ENCODE data around the gene OPRL1.
"Not testable (repeated sequence)": the region's sequence is repeated elsewhere in the genome, so short reads cannot be mapped to it uniquely, and the experiment has no call there.

Gene OPRL1

DNA sequence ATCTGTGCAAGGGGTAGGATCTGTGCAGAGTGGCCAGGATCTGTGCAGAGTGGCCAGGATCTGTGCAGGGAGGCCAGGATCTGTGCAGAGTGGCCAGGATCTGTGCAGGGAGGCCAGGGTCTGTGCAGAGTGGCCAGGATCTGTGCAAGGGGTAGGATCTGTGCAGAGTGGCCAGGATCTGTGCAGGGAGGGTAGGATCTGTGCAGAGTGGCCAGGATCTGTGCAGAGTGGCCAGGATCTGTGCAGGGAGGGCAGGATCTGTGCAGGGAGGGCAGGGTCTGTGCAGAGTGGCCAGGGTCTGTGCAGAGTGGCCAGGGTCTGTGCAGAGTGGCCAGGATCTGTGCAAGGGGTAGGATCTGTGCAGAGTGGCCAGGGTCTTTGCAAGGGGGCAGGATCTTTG is 8.7 kb downstream of the OPRL1 start:
- not testable (repeated sequence) for DNase-seq

DNA sequence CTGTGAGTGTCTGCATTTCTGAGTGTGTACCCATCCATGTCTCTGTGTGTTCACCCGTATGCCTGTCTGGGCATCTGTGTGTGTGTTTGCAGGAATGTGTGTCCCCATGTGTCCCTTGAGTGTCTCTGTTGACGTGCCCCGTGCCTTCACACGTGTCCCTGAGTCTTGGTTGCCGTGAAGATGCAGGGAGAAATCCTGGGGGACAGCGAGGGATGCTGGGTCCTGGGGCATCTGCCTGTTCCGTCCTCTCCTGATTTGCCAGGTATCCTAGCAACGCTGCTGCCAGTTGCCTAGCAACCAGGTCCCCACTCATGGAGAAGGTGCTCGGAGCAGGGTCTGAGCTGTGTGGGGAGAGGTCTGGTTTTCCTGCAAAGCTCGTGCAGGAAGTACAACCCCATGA is 10.3 kb downstream of the OPRL1 start:
- DNase-seq, result peak; percentile 19

DNA sequence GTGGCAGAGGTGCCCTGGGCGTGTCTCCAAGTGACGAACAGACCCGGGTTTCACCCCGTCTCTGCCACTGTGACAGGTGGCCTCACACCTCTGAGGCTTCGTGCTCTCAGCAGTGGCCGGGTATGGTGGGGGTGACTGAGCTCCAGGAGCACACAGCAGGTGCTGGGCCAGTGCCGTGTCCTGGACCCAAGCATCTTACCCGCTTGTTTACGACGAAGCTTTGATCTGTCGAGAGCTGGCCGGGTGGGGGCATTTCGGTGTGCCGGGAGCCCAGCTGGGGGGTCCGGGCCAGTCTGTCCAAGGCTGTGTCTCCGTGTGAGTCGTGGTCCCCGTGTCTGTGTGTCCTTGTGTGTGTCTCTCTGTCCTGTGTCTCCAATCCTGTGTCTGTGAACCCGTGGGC is 11.5 kb downstream of the OPRL1 start:
- DNase-seq, result no peak

DNA sequence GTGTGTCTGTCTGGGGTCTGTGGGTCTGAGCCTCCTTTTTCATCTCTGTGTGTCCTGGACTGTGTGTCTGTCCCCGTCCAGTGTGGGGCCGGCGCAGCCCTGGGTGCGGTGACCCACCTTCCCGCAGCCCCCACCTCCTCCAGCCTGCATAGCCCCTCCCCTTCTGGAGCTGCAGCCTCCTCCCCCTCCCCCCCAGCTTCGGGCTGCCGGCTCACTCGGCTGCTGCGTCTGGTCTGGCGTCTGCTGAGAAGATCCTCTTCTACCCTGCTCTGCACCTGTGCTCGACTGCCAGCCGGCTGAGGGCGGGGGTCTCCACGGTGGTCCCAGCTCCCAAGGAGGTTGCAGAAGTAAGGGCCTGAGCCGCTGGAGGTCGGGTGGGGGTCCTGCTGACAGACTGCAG is 11.9 kb downstream of the OPRL1 start:
- no peak for DNase-seq

DNA sequence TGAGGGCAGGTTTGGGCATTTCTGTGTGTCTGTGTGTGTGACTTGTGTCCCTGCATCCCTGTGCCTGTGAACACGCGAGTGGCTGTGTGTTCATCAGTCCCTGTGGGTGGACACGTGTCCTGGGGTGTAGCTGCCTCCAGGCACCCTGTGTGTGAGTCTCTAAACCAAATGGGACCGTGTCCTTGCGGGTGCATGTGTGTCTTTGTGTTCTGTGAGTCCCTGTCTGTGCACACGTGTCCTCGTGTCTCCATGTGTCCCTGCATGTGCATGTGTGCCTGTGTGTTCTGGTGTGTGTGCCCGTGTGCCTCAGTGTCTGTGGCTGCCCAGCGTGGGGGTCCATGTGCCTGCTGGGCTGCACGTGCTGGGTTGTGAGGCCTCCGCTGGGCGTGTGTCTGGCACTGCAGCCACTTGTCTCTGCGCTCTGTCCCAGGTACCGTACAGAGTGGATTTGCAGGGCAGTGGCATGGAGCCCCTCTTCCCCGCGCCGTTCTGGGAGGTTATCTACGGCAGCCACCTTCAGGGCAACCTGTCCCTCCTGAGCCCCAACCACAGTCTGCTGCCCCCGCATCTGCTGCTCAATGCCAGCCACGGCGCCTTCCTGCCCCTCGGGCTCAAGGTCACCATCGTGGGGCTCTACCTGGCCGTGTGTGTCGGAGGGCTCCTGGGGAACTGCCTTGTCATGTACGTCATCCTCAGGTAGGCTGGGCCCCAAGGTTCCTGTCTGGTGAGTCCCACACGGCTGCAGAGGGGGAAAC is 12.6 kb downstream of the OPRL1 start:
- DNase-seq, result no peak

DNA sequence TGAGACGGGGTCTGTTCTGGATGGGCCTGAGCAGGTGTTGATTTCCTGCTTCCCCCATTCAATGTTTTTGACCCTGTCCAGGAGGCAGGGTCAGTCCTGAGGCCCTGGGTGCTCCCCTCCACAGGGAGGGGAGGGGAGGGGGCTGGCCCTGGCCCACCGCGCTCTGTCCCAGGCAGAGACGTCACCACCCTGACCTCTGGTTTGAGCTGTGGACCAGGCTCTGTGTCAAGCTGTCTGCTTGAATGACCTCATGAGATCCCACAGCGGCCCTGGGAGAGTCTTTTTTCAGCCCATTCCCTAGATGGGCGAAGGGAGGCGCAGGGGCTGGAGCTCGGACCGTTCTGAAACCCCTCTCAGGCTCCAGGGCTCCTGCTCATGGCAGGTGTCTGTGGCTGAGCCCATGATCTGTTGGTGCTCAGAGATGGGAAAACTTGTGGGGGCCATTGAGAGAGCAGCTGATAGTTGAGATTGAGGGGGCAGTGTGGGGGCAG is 13.2 kb downstream of the OPRL1 start:
- no peak for DNase-seq

DNA sequence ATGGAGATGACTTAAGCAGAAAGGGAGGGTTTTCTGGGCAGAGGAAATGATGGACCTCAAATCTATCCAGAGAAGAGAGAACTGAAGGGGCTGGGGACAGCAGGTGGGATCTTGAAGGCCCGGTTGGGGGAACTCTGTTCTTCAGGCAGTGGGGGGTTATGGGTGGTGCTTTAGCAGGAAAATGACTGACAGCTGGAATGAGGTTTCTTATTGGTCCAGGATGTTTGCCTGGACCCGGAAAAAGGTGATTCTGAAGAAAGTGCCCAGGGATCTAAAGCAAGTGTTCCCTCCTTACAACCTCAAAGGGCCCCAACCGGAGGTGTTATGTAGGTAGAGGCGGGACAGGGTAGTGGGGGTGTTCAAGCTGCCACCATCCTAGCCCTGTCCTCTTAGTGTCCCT is 15.6 kb downstream of the OPRL1 start:
- no peak for DNase-seq

DNA sequence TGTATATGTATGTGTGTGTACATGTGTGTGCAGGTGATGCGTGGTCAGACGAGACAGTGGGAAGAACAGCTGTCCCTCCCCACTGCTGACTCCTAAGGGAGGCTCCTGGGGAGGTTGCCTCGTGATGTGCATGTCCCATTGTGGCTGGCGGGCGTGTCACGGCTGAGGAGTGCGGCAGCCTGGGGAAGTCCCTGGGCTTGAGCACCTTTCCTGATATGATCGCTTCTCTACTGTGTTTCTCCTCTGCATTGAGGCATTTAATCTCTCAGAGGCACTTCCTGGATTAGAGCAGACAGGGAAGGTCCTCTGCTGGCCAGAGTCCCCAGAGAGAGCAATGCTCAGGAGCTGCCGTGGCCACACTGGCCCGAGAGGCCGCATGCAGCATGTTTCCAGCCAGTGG is 16.0 kb downstream of the OPRL1 start:
- no peak for DNase-seq

DNA sequence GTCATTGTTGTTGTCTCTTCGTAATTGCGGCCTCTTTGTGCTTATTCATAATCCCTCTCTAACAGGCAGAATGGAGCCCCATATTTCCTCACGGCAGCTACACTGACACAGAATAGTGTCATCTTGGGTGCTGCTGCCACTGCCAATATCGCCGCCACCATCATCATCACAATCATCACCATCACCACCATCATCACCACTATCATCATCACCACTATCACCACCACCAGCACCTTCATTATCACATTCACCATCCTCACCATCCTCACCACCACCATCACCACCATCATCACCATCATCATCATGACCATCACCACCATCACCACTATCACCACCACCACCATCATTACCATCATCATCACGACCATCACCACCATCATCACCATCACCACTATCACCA is 16.7 kb downstream of the OPRL1 start:
- DNase-seq, result no peak

DNA sequence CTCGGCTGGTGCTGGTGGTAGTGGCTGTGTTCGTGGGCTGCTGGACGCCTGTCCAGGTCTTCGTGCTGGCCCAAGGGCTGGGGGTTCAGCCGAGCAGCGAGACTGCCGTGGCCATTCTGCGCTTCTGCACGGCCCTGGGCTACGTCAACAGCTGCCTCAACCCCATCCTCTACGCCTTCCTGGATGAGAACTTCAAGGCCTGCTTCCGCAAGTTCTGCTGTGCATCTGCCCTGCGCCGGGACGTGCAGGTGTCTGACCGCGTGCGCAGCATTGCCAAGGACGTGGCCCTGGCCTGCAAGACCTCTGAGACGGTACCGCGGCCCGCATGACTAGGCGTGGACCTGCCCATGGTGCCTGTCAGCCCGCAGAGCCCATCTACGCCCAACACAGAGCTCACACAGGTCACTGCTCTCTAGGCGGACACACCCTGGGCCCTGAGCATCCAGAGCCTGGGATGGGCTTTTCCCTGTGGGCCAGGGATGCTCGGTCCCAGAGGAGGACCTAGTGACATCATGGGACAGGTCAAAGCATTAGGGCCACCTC is 18.7 kb downstream of the OPRL1 start:
- DNase-seq, result no peak

DNA sequence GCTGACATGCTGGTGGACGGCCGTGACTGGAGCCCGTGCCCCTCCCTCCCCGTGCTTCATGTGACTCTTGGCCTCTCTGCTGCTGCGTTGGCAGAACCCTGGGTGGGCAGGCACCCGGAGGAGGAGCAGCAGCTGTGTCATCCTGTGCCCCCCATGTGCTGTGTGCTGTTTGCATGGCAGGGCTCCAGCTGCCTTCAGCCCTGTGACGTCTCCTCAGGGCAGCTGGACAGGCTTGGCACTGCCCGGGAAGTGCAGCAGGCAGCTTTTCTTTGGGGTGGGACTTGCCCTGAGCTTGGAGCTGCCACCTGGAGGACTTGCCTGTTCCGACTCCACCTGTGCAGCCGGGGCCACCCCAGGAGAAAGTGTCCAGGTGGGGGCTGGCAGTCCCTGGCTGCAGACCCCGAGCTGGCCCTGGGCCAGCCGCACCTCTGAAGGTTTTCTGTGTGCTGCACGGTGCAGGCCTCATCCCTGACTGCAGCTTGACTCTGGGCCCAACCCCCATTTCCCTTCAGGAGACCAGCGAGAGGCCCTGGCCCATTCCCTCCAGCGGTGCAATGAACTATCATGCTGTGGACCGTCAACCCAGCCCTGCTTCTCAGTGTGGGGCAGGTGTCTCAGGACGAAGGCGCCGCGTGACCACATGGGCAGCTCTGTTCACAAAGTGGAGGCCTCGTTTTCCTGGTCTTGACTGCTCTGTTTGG is 19.4 kb downstream of the OPRL1 start:
- peak; percentile 47 for DNase-seq

DNA sequence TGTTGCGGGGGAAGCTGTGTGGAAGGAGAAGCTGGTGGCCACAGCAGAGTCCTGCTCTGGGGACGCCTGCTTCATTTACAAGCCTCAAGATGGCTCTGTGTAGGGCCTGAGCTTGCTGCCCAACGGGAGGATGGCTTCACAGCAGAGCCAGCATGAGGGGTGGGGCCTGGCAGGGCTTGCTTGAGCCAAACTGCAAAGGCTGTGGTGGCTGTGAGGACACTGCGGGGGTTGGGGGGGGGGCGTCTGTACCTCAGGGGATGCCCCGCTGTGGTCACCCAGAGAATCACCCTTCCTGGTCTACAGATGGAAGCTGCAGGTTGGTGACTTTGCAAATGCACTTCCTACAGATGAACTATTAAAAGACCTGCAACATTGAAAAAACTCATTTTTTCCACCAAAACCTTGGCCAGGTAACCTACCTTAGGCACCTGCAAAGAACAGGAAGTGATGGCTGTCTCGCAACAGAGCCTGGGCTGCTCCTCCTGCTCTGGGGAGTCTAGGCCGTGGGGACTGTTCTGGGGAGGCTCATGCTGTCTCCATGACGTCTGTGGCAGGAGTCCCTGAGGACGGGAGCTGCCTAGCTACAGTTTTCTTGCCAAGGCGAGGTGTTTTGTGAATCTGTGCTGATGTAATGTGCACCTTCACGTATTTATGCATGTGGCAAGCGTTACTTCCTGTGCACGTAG is 20.1 kb downstream of the OPRL1 start:
- DNase-seq, result no peak

DNA sequence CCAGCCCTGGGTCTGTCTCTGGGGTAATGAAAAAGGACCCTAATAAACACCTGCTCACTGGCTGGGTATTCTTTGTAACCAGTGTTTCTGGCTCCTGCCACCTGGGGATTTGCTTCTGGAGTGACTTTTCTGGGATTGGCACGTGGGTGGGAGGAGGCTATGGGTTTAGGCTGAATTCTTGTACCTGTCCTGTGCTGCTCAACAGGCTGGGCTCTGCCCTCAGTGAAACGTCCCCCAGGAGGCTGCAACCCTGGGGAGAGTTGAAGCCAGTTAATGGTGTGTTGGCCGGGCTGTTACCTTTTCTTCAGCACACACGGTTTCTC is 20.6 kb downstream of the OPRL1 start:
- DNase-seq, result no peak

DNA sequence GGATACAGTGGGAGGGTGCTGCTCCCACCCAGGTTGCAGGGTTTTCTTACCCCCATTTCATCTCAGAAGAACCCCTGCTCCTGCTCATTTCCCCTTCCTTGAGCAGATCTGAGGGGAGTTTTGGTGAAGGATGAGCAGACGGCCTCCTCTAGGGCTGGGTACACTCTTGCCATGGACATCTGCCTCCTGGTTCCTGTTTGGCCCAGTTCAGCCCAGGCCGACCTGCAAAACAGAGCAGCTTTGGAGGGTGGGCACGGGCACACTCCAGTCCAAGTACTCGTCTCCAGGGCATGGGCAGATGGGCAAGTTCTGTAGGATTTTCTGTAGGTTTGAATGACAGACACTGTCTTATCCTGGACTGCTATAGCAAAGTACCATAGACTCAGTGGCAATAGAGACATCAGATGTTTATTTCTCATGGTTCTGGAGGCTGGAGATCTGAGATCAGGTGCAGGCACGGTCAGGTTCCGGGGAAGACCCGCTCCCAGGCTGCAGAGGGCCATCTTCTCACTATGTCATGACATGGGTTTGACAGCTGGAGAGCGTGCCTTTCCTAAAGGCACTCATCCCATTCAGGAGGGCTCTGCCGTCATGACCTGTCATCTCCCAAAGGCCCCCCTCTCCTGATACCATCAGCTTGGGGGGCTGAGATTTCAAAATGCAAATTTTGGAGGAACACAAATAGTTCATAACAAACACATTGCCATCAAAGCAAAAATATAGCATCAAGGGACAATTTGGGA is 21.2 kb downstream of the OPRL1 start:
- DNase-seq, result no peak

DNA sequence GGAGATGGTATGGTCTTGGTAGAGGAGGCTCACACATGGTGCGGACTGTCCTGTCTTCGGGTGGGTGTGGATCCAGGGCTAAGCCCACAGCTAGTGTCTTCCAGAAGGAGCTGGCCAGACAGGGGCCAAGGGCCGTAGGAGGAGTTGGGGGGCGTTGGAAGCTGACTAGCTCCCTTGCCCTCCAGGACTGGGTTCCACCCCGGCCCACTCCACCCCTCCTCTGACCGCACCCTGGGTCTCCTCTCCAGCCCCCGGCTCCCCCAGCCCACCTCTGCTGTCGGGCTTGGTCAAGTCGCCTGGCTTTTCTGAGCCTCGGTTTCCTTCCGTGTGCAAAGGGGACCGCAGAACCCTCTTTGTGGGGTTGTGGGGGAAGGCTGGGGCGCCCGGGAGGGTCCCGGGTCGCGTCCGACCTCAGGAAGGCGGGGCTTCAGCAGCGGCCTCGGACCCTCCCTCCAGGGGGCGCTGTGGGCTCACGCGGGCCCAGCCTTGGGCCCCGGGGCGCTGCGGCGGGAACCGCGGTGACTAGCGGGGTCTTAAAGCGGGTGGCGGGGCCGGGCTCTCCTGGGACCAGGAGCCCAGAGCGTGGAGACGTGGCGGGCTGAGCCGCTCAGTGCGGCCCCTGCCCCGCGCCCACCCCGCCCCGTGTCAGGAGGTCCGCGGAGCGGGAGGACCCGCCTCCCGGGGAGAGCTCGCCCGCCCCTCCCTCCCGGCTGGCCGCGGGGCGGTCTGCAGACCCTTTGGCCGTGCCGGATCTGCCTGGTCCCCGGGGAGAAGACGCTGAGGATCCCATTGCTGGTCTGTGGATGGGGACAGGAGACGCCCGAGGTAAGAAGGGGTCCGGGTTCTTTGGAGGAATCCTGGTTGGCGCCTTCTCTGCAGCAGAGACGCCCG is 22.1 kb downstream of the OPRL1 start:
- DNase-seq, result peak; percentile 54

DNA sequence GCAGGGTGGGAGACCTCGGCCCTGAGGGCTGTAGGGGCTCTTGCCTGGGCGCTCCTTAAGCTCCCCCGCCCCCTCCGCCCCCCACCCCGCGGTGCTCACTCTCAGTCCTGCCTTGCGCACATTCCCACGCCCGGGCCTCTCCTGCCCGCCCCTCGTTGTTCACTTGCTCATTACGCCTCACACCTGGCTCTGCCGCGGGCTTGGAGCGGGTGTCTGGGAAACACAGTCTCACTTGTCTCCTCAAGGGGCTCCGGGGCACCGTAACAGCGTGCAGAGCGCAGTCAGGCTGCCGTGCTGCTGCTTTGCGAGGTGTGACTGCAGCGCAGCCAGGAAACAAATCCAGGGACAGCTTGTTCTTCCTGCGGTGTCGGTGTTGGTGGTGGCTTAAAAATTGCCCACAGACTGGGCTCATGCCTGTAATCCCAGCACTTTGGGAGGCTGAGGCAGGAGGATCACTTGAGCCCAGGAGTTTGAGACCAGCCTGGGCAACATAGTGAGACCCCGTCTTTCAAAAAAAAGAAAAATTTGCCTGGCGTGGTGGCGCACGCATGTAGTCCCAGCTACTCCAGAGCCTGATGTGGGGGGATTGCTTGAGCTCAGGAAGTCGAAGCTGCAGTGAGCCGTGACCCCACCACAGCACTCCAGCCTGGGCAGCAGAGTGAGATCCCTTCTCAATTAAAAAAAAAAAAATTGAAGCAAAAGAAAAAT is 22.9 kb downstream of the OPRL1 start:
- peak; percentile 73 for DNase-seq

DNA sequence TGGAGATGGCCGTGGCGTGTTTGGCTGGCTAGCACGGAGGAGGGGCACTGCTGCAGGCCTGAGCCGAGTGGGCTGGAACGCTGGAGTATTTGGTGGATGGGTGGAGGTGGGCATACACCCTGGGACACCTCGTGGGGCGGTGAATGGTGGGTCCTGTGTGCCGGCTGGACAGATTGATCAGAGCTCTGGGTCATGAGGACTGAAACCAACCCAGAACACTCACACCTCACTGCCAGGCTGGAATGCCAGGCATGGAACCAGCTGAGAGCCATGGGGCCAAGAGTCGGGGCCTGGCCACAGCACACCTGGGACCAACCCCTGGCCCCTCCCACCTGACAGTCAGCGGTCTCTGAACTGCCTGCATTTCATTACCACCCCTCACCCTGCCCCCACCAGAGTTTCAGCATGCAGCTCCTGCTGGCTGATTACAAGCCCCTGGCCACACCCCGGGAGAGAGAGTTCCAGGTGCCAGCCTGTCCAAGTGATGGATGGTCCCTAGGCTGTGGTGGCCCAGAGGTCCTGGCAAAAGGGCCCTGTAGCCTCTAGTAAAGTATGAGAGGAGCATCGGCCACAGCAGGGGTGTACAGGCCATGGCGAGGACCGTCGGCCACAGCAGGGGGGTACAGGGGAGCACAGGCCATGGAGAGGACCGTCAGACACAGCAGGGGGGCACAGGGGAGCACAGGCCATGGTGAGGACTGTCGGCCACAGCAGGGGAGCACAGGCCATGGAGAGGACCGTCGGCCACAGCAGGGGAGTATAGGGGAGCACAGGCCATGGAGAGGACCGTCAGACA is 24.2 kb downstream of the OPRL1 start:
- DNase-seq, result no peak

DNA sequence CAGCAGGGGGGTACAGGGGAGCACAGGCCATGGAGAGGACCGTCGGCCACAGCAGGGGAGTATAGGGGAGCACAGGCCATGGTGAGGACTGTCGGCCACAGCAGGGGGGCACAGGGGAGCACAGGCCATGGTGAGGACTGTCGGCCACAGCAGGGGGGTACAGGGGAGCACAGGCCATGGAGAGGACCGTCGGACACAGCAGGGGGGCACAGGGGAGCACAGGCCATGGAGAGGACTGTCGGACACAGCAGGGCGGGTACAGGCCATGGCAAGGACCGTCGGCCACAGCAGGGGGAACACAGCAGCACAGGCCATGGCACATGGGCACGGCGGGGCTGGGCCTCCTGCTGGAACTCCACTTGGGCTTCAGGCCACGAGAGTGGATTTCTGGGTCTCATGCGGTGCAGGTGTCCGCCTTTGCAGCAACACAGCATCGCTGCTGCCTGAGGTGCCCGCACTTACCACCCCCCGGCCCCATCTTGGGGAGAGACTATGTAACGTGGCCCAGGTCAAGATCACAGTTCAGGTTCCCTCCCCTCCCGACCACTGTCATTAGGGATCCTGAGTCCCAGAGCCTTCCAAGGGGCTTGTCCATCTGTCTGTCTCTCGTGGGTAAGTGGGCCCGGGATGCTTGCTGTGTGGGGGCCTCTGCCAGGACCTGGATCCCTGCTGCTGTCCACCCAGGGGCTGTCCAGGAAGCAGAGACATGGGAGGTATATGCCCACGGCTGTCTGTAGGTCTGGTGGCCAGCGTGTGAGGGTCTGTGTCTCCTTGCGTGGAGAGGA is 25.0 kb downstream of the OPRL1 start:
- no peak for DNase-seq

DNA sequence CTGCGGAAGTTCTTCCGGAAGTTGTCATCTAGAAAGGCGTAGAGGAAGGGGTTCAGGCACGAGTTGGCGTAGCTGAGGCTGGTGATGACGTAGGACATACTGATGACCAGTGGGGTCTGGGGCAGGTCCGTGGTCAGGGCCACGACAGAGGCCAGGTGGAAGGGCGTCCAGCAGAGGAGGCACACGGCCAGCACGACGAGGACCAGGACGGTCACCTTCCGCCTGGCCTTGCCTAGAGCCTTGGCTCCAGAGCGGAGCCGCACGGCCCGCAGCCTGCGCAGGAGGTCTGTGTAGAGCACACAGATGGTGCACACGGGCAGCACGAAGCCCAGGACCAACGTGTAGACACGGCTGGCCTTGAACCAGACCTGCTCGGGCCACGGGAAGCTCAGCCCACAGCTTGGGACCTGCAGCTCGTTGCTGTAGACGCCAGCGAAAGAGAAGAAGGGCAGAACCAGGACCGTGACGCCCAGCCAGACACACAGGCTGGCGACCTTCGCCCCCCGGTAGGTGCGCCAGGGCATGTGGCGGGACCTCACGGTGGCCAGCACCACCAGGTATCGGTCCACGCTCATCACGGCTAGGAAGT is 26.1 kb downstream of the OPRL1 start:
- DNase-seq, result no peak
